Measurements from ENCODE around the gene ART3.

Gene ART3

DNA sequence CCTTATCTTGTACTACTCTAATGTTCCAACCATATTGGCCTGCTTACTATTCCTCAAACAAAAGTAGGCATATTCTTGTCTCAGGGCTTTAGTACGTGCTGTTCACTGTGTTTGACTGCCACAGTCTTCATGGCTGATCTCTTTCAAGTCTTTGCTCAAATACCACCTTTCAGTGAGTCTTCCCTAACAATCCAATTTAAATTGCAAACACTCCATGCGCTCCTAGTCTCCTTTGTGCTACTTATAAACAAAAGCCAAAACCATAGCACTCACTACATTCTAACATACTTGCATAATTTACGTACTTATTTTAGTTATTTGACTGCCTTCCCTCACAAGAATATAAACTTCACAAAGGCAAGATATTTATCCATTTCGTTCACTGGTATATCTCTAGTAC, 1.7 kb upstream of the ART3 start:
- DNase-seq = no peak

DNA sequence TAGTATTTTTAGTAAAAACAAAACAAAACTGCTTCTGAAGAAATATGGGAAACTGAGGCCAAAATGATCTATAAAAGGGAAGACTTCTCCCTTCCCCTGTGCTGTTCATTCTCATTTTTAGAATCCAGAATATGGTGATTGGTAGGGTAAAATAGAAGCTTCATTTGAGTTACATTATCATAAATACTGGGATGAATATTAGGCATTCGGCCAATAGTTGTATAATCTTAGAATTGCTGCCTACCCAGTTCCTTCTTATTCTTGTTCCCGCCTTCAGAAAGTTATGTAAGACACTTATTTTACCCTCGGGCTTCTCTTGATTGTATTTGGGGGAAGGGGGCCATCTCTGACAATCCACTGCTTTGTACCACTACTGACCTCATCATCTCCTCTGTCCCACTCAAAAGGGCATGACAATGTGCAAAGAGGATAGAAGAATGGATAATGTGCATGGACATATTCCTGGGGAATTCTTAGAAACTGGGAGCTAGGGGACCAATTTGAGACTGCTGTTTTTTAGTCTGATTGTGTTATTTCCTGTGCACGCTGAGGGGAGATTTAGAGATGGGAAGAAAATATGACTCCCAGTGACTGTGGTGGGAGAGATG, 588 bp downstream of the ART3 start:
- no peak for DNase-seq

DNA sequence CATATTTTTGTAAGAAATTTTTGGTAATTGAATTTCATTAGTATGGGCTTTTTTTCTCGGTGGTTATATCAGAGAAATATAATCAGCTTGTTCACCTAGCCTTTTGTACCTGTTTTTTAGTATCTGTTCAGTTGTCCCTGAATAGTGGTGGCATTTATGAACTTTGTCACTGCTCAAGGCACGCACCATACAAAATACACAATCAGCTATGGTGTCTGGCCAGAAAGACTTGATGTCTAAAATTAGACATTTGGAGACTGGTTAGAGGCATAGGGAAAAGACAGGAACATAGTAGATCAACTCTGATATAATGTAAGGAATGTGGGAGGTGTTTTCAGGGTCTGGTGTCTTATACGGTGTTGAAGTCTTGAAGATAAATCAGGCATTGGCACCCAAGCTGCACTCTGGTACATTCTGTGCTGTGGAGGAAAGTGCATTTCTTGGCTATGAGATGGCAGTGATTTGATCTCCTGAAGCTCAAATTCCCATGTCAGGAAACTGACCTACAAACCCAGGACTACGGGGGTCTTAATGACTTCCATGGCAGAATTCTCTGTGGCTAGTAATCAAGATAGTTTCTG, 3.6 kb downstream of the ART3 start:
- no peak for DNase-seq

DNA sequence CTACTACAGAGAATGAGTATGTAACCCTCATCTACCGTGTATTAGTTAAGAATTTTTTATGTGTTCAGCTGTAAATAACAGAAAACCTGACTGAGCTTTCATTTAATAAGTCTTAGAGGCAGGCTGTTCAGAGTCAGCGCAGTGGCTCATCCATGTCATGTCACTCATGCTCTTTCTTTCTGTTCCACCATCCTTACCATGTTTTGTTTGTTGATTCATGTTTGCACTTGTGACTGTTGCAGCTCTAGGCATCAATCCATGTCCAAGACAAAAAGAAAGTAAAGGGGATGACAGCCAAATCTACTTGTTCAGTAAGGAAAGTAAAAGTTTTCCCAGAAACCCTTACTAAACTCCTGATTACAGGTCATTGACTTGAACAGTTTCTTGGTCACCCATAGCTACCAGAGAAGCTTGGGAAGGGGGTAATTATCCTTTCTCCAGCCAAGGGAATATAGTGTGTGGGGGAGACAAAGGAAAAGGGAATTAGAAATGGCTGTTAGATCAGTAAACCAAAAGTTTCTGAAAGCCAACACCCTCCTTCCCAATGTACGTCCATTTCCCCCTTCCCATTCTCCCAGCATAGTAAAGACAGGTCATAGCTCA, 9.0 kb downstream of the ART3 start:
- no peak for DNase-seq

DNA sequence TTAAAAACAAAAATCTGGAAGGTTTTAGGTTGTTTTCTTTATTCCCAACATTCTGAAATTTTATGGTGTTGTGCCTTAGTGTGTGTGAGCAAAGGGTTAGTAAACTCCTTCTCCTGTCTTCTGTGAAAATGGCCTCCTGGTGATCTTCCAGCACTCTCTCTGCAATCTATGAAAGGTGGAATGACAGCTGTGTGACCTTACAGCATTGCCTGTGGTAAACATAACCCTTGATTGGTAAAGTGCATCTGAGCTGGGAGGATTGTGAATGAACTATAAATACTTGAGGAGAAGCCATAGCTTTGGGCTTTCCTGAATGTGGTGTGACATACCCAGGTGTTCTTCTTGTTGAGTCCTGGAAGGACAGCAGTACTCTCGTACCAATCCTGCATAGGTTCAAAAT, 10.0 kb downstream of the ART3 start:
- DNase-seq = no peak

DNA sequence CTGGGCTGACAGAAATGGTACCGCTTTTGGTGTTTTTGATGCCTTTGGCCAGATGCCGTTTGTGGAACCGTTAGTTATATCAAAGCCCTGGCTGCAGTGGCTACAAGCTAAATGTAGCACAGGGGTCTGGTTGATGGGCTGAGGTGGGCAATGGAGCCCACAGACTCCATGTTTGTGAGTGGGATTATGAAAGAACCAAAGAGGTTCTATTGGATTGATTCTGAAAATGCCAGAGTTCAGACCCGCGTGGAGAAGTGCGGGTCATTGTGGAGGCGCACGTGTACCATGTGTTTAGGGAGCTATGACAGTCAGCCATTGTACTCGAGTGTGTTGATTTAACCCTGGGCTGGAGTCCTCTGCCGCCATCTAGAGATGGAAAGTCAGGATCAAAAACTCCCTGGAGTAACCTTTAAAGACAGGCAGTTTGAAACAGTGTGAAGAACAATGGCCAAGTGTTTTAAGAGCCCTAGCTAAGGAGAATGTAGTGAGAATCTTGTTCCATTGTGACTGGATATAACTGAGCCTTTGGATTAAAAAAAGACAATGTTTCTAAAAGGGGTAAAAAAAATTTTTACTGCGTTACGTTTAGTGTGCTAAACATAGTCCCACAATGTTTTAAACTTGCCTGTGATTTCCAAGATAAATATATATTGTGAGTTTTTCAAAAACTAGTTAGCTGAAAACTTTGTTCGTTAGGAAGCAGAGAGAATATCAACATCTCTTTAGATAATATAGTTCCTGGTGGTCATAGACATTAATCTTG, 12.7 kb downstream of the ART3 start:
- peak; percentile 43 for DNase-seq

DNA sequence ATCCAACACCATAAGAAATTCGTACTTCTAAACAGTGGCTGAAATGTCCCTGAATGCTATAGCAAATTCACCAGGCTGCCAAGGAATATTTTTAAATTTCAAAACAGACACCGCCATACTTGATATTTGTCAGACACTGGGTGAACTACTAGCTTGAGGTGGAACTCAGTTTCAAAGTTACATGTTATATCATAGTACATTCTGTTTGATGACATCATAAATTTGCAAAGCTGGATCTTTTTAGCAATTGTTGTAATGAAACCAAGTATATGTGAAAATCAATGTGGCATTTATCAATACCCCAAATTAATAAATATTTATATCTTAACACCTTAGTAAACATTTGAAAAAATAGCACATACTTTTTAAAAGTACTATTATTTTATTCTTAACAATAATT, 14.2 kb downstream of the ART3 start:
- DNase-seq = no peak

DNA sequence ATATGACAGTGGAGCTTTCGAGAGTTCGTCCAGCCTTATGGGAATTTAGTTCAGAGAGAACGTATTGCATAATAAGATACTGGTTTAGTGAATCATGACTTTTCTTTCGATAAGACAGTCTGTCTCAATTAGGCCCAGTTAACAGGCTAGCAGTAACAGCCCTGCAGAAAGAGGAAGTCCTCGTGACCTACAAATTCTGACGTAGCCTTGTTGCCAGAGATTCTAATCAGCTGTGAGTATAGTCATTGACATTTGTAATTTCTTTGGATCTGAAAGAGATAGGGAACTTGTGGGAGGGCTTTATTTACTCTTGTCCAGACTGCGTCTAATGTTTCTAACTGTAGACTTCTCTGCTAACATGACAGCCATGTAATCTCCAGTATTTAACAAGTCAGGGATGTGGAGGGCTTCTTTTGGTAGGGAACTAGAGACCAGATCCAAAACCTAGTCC, 15.8 kb downstream of the ART3 start:
- DNase-seq = peak; percentile 41

DNA sequence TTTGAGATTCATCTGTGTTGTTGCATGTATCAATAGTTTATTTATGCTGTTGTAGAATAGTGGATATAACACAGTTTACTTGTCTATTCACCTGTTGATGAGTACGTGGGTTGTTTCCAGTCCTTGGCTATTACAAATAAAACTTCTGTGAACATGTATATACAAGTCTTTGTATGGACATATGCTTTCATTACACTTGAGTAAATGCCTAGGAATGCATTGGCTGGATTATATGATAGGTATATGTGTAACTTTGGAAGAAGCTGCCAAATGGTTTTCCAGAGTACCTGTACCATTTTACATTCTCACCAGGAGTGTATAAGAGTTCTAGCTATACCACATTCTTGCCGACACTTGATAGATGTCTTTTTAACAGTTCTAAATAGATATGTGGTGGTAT, 16.5 kb downstream of the ART3 start:
- no peak for DNase-seq

DNA sequence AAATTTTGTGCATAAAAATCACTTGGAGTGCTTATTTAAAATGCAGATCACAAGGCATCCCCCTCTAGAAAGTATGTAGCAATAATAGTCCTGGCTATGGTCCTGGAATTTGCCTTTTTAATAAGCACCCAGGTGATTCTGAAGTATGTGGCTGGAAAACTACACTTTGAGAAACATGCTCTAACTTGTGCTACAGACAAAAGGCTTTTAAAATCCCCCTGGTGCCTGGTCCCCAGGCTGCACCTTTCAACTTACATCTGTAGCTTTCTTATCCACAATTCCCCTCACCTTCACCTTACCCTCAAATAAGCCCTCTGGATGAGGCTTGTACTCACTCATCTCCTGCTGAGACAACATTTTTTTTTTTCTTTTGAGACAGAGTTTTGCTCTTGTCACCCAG, 21.1 kb downstream of the ART3 start:
- no peak for DNase-seq

DNA sequence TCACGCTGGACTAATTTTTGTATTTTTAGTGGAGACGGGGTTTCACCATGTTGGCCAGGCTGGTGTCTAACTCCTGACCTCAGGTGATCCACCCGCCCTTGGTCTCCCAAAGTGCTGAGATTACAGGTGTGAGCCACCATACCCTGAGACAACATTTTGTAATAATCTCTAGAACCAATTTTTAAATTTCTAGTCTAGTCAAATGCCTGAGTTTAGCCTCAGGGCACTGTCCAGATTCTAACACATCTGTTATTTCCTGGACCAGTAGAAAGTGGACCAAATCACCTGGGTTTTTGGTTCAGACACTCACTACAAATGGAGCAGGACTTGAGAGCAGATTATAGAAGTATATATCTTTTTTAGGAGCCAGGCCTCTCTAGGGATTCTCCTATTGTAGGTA, 21.6 kb downstream of the ART3 start:
- no peak for DNase-seq

DNA sequence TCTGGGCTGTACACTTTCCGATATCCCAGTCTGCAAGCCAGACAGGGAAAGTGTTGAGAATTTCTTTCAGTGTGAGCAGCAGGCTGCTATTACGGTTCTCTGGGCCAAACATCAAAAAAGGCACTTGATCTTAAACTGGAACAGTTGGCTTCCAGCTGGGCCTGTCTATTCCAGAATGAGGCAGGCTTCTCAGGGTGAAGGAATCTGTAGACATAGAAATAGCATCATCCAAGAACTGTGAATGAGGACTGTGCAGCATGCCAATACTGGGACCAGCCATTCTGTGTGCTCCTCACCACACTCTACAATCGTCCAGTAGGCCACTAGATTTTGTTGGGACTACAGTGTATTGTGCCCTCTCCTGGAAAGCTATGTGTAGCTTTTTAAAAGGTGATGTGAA, 31.1 kb downstream of the ART3 start:
- DNase-seq = no peak

DNA sequence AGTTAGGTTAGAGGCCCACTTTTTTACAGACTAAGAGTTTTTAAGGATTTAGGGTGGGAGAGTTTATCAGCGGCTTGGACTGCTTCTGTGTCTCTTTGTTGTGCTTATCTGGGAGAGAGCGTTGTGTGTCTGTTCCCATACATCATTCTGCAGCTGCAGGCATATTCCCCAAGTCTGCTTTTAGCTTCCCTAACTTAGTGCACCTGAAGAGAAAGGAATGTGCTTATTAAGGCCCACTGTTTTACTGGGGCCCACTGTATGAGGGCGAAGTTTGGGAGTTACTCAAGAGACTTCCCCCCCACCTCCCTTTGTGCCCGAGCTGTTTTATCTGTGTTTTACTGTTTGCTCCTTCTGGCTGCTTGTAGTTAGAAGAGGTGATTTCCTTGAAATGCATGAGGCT, 31.9 kb downstream of the ART3 start:
- DNase-seq = no peak

DNA sequence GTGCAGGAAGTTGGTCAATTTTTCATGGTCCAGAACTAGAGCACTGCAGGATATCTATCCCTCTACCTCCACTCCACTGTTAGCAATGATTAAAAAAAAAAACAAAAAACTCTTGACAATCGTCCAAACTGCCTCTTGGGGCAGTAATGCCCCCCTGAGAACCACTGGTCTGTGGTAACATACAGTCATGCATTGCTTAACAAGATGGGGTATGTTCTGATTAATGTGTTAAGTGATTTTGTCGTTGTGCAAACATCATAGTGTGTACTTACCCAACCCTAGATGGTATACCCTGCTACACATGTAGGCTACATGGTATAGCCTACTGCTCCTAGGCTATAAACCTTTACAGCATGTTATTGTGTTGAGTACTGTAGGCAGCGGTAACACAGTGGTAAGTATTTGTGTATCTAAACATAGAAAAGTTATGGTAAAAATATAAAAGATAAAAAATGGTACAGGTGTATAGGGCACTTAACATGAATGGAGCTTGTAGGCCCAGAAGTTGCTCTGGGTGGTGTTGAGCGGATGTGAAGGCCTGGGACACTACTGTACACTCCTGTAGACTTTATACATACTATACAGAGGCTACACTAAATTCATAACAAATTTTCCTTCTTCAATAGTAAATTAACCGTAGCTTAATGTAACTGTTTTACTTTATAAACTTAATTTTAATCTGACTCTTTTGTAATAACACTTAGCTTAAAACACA, 34.1 kb downstream of the ART3 start:
- peak; percentile 22 for DNase-seq

DNA sequence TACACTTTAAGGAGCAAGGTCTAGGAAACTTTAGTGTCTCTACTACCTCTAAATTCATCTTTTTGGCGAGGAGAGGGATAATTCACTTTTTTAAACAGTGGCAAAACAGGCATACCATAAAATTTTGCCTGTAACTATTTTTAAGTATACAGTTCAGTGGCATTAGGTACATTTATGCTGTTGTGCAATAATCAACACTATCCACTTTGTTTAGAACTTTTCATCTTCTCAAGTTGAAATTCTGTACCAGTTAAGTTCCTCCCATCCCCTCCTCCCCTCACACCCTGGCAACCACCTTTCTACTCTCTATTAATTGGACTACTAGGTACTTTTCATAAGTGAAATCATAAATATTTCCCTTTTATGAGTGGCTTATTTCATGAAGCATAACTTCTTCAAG, 42.3 kb downstream of the ART3 start:
- DNase-seq = no peak

DNA sequence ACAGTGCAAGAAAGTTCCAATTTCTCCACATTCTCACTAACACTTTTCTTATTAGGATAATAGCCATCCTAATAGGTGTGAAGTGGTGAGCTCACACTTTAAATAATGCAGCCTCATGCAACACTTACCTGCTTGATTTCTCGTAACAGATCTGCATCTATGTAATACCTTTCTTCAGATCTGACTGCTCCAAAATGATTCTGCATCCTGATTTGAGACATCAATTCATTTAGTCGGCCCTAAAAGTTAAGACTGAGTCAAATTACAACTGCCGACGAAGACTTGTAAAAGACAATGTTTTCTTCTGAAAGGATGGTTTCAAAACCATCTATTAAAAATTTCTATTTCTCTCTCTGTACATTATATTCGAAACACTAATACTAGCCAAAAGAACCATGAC, 43.0 kb downstream of the ART3 start:
- DNase-seq = no peak

DNA sequence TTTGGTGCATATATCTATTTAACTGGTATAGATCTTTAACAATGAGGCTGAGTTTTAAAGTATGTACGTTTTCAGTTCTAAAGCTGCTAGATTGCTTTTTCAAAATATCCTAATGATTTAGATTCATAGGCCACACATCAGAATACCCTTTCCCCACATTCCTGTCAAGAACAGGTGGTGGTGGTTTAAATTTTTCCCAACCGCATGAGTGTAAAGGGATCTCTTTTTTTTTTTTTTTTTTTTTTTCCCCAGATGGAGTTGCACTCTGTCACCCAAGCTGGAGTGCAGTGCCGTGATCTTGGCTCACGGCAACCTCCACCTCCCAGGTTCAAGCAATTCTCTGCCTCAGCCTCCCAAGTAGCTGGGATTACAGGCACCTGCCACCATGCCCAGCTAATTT, 45.7 kb downstream of the ART3 start:
- DNase-seq = no peak

DNA sequence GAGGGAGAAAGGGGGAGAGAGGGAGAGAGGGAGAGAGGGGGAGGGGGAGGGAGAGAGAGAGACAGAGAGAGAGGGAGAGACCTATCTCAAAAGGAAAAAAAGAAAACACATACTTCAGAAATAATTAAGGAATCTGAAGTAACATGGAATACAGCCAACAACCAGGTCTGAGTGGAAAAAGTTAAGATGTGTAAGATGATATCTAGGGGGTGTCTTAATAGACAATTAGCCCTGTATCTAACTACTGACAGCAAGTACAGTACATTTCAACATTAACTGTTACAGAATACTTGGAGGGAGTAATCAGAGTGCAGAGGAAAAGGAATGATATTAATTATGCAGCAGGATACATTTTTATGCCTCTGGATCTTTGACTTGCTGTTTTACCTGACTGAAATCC, 51.3 kb downstream of the ART3 start:
- DNase-seq = no peak

DNA sequence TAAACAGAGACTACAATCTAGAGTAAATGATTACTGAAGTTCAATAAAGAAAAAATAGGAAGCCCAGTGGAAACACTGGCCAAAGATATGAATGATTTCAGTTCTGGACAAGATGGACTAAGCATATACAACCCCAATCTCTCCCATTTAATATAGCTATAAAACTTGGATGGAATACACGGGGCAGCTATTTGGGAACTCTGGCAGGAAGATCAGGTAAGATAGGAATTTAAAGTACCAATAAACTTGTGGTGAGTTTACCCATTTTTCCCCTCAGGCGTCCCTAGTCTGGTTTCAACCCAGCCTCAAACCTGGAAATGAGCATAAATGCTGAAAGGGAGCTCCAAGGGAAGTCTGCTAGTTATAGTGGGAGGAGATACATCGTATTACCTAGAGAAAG, 53.2 kb downstream of the ART3 start:
- no peak for DNase-seq

DNA sequence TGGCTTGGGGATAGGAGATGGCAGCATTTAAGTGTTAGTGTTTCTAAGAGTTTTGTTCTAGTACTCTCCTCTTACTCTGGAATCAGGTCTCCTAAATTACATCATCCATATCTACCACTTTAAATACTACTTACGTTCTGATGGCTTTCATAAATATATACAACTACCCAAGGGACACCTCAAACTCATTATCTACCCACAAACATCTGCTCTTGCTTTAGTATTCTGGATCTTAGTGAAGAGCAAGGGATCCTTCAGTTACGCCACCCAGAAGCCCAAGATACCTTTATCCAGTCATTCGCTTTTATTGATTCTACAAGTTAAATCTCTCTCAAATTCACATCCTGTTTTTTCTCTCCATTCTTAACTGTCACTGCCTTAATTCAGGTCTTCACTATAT, 66.7 kb downstream of the ART3 start:
- no peak for DNase-seq

DNA sequence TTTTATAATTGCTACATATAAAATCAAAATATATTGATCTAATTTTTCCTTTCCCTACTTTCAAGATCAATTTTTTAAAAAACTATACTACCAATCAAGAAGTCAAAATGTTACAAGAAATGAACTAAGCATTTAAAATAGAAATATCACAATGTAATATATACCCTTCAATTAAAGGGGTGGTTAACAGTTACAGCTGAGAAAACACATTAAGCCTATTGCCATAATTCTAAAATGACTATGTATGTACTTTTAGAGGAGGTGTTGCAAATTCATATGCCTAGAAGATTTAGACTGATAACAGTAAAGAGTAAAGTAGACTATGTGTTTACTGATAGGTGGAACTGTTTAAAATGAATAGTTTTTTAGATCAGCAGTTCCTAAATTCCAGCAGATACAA, 70.0 kb downstream of the ART3 start:
- DNase-seq = no peak

DNA sequence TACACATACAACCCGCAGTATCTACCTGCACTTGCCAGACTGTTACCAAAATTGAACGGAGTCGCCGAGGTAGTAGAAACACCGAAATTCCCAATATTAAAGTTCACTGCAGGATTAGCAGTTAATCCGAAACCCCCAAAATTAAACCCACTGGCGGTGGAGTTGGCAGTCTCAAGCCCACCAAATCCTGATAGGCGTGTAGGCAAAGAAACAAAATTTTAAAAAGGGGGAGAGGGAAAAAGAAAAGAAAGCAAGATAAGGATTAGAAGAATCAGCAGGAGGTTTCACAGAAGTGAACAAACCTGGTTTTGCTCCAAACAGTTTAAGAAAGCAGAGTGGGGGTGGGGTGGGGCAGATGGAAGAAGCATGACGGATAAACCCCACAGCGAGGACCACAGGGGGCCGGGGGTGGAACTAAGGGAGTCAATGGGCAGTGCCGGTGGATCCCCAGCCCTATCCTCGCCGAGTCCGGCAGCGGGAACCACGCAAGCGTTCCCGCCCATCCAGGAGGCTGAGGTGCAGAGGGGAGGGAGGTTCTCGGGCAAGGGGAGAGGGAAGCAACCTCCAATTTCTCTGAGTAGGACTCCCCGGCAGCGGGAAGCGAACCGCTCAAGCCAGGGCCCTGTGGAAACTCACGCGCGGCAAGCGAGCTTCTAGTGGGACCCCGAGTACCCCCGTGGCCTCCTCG, 73.1 kb downstream of the ART3 start:
- DNase-seq = peak; percentile 82

Measured in fibroblast of skin of scalp (primary cell).